ENCODE results near the gene PLA2R1. TPM values are rescaled to one million over a fixed set of nuclear protein-coding genes. Genes with fewer than 3 reads are reported as not detected.

PLA2R1 gene
- total and polyA plus RNA-seq, 10 of the 15 experiments (the other 5 are each of a cell fraction or from before 2014, with no cell fraction given): 0.01 to 0.05 (median 0.02) TPM; not detected in 6

DNA sequence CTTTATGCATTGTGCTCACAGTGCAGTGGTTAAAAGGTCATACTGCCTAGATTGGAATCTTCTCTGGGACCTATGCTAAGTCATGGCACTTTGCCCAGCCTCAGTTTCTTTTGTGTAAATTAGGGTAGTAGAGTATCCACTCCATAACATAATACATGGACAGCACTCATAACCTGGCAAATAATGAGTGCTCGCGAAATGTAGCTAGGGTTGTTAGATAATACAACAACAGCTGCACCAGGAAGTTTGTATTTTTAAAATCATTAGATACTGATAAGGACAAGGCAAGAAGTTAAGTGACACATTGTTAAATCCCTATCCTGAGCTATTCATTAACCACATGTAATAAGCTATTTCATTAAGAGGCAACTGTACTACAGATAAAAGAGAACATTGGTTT is 13.8 kb upstream of the PLA2R1 start:
- DNase-seq (ENCODE audit: low read depth, low spot score) (no peak), FAIRE-seq (no peak), ATAC-seq (no peak)
- no peak overlapping the region for H3K4me3 ChIP-seq
- H3K79me2 ChIP-seq (ENCODE audit: control insufficient read depth, insufficient read depth, low read length): no peaks in the 10 kb centered on the region
- 95% methylated on average over 2 of the region's 2 CpGs for WGBS (ENCODE audit: insufficient coverage, insufficient replicate concordance, low lambda C conversion rate, missing lambda C conversion rate)
- in situ Hi-C loops (cut with MboI) (no loop called here), intact Hi-C loops (cut with micrococcal nuclease; ENCODE audit: unreplicated experiment) (no loop called here)
- no peak overlapping the region for H3K27ac ChIP-seq (ENCODE audit: control insufficient read depth, insufficient read depth)
- no peak overlapping the region for H3K4me2 ChIP-seq (ENCODE audit: control insufficient read depth, insufficient read depth)
- no TSS peak for BruUV-seq (replicated peaks)
- ChIA-PET RAD21 (ENCODE audit: unreplicated experiment) (no interaction called here), SMC1A (ENCODE audit: uncharacterized antibody, unreplicated experiment) (interaction anchor here (0.9 to 3.0 kb wide), 4 partner anchors 9 to 18 kb away, joined by 3 to 16 read pairs (median 4); no protein-coding TSS in a partner anchor), POLR2A (no interaction called here), CTCF (interaction anchor here (0.9 to 1.9 kb wide), 5 partner anchors 15 to 33 kb away, joined by 3 to 12 read pairs (median 4); no protein-coding TSS in a partner anchor)
- peaks cover 0 to 2% of the 10 kb centered on the region in 2 experiments; a peak in 1 of 4 replicates for H3K27me3 ChIP-seq (replicated peaks in 1 of 2; ENCODE audit: control insufficient read depth in 2 of 2, insufficient read depth in 2 of 2, low read length in 1 of 2)
- H3K9ac ChIP-seq (ENCODE audit: control insufficient read depth, insufficient read depth, low read length): no peak overlapping the region
- H3K9me3 ChIP-seq (replicated peaks; ENCODE audit: control insufficient read depth, insufficient read depth, low read length): no peaks in the 10 kb centered on the region
- TF ChIP-seq ZNF207 (IDR thresholded peaks at IDR 0.05; ENCODE audit: borderline replicate concordance): no peak
- TF ChIP-seq ZBTB11 (CRISPR knock-in tag; IDR thresholded peaks at IDR 0.05): no peak
- no peak for TF ChIP-seq RCOR1 (conservative IDR thresholded peaks at IDR 0.05; ENCODE audit: low read depth, low read length)
- TF ChIP-seq EGR1 (IDR thresholded peaks at IDR 0.05; ENCODE audit: borderline replicate concordance in 1 of 2, low read depth in 2 of 2, low read length in 2 of 2): no peak
- TF ChIP-seq, protein P1, sequence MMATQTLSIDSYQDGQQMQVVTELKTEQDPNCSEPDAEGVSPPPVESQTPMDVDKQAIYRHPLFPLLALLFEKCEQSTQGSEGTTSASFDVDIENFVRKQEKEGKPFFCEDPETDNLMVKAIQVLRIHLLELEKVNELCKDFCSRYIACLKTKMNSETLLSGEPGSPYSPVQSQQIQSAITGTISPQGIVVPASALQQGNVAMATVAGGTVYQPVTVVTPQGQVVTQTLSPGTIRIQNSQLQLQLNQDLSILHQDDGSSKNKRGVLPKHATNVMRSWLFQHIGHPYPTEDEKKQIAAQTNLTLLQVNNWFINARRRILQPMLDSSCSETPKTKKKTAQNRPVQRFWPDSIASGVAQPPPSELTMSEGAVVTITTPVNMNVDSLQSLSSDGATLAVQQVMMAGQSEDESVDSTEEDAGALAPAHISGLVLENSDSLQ (IDR thresholded peaks at IDR 0.05): no peak
- TF ChIP-seq RBBP5 (conservative IDR thresholded peaks at IDR 0.05): no peak
- TF ChIP-seq TAF1 (IDR thresholded peaks at IDR 0.05; ENCODE audit: borderline replicate concordance, low read depth, low read length): no peak
- TF ChIP-seq IKZF2 (IDR thresholded peaks at IDR 0.05): no peak
- no peak for TF ChIP-seq YY1 (IDR thresholded peaks at IDR 0.05; ENCODE audit: low read depth, low read length)
- TF ChIP-seq KLF5 (IDR thresholded peaks at IDR 0.05; ENCODE audit: partially characterized antibody): no peak
- no peak for TF ChIP-seq SIX5 (IDR thresholded peaks at IDR 0.05; ENCODE audit: low read depth, low read length, severe bottlenecking)
- TF ChIP-seq DPF2 (IDR thresholded peaks at IDR 0.05): no peak
- TF ChIP-seq HDAC6 (IDR thresholded peaks at IDR 0.05; ENCODE audit: unreplicated experiment): no peak
- TF ChIP-seq CBFB (IDR thresholded peaks at IDR 0.05; ENCODE audit: low read depth): no peak
- no peak for TF ChIP-seq STAT3 (IDR thresholded peaks at IDR 0.05; ENCODE audit: low read depth, low read length)
- no peak for TF ChIP-seq RFX5 (IDR thresholded peaks at IDR 0.05; ENCODE audit: low read depth, low read length)
- no peak overlapping the region for H2AFZ ChIP-seq (ENCODE audit: control insufficient read depth, low read depth, low read length)
- no peaks in the 10 kb centered on the region for H3K36me3 ChIP-seq (ENCODE audit: control insufficient read depth in 2 of 2, insufficient read depth in 2 of 2, low read length in 1 of 2)
- no peaks in the 10 kb centered on the region for H3K4me1 ChIP-seq (ENCODE audit: control insufficient read depth, insufficient read depth, low read length)
- H4K20me1 ChIP-seq (ENCODE audit: control insufficient read depth, insufficient read depth): peaks cover 2% of the 10 kb centered on the region; the same call in 1 of the 2 replicates
